ENCODE data around the gene ETHE1.

Gene ETHE1

DNA sequence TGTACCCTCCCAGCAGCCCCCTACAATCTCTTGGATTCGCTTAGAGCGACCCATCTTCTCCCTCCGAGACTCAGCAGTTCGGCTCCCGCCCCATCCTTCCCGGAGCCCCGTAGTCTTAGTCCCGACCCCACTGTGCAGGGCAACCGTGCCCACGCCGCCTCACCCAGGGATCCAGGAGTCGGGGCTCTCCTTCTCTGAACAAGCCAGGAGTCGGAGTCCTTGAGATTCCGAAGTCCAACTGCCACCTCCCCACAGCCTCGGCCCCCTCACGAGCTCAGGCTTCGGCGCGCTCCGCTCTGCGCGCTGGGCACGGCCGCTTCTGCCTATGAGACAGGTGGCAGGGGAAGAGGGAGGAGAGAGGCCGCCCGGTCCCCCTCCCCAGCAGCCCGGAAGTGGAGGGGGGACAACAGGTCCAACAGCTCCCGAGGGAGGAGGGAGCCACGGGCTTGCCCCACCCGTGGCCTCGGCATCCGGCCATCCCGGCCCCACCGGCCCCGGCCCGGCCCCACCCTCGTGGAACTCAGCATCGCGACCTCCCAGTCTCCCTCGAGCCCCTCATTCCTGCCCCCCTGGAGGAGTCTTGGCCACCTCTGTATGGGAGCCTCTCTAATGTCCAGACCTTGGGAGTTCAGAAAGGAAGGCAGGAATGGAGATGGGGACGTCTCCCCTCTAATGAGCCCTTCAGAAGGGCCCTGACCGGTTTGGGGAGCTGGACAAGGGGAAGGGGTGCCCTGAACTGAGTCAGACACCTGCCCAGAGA is 22.4 kb downstream of the ETHE1 start, which contains the start of gene PHLDB3:
Gene PHLDB3 (minus strand): TSS at position 321 of the 760 bp plus-strand sequence. CDS start 628 bp downstream, outside the sequence.
- H3K4me2 ChIP-seq (ENCODE audit: low read length), result peak within 1 kb of the TSS; percentile 95
- H3K9me3 ChIP-seq (ENCODE audit: low read length), result no peaks in the 10 kb centered on the region
- H2AFZ ChIP-seq (ENCODE audit: low read length), result peak within 1 kb of the TSS; percentile 83
- H3K79me2 ChIP-seq (ENCODE audit: insufficient read depth, low read length), result no peaks in the 10 kb centered on the region
- H3K27ac ChIP-seq (ENCODE audit: low read depth, low read length, poor library complexity, severe bottlenecking), result peak within 1 kb of the TSS; percentile 55
- no peaks in the 10 kb centered on the region for H4K20me1 ChIP-seq (ENCODE audit: insufficient read depth, low read length)
- H3F3A ChIP-seq (ENCODE audit: insufficient read depth, low read length), result no peaks in the 10 kb centered on the region
- no peaks in the 10 kb centered on the region for H3K9me2 ChIP-seq (ENCODE audit: low read depth, low read length)
- H3K27me3 ChIP-seq (ENCODE audit: insufficient read depth, low read length), result no peaks in the 10 kb centered on the region
- H3K4me1 ChIP-seq (ENCODE audit: insufficient read depth, low read length, severe bottlenecking), result peaks cover 21% of the 10 kb centered on the region
- H3K36me3 ChIP-seq (ENCODE audit: insufficient read depth, low read length), result no peaks in the 10 kb centered on the region
- H3K4me3 ChIP-seq (ENCODE audit: low read depth, low read length, poor library complexity, severe bottlenecking), result peak within 1 kb of the TSS; percentile 71
- no peak for TF ChIP-seq EZH2 (IDR thresholded peaks at IDR 0.05; ENCODE audit: borderline replicate concordance, low read length)
- TF ChIP-seq, protein P1, sequence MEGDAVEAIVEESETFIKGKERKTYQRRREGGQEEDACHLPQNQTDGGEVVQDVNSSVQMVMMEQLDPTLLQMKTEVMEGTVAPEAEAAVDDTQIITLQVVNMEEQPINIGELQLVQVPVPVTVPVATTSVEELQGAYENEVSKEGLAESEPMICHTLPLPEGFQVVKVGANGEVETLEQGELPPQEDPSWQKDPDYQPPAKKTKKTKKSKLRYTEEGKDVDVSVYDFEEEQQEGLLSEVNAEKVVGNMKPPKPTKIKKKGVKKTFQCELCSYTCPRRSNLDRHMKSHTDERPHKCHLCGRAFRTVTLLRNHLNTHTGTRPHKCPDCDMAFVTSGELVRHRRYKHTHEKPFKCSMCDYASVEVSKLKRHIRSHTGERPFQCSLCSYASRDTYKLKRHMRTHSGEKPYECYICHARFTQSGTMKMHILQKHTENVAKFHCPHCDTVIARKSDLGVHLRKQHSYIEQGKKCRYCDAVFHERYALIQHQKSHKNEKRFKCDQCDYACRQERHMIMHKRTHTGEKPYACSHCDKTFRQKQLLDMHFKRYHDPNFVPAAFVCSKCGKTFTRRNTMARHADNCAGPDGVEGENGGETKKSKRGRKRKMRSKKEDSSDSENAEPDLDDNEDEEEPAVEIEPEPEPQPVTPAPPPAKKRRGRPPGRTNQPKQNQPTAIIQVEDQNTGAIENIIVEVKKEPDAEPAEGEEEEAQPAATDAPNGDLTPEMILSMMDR (IDR thresholded peaks at IDR 0.05; ENCODE audit: low read length), result peak; percentile 9; the same call in 1 of the 2 replicates
- peak within 1 kb of the TSS; percentile 93 for H3K9ac ChIP-seq (ENCODE audit: low read length)

DNA sequence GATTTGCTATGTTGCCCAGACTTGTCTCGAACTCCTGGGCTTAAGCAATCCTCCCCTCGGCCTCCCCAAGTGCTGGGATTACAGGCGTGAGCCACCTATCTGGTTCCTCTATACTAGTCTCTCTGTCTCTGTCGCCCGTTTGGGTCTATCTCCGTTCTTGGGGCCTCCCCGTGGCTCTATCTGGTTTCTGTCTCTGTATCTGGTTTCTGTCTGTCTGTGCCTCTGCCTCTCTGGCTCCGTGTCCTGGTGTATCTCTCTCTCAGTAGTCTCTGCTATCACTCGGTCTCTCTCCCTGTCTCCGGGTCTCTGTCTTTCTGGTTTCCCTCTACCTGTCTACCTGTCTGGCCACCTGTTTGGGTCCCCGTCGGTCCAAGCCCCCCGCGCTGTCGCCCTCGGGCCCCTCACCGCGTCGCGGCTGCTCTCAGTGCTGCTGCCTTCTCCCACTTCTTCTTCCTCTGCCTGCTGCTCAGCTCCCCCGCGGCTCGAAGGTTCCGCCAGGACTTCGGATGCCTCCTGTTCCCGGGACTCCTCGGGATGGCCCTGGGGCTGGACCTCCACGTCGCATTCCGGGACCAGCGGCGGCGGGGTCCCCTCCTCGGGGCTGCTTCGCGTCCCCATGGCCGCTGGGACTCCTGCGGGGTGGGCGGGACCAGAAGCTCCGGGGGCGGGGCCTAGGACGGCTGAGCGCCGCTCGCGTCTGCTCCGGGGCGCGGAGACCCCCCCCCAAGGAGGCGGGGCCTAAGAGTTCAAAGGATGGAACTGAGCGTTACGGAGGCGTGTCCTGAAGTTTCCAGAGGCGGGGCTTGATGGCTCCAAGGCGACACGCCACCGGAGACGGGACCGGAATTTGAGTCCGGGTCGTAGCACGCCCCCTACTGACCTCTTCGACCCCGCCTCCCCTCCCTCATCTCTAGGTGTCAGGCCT is 23.2 kb downstream of the ETHE1 start:
- Histone ChIP-seq H3K27ac (ENCODE audit: low read depth, low read length, poor library complexity, severe bottlenecking) (peak overlapping the region; percentile 55), H3K36me3 (ENCODE audit: insufficient read depth, low read length) (no peaks in the 10 kb centered on the region), H3K9me3 (ENCODE audit: low read length) (no peaks in the 10 kb centered on the region), H3K4me1 (ENCODE audit: insufficient read depth, low read length, severe bottlenecking) (peaks cover 21% of the 10 kb centered on the region), H3F3A (ENCODE audit: insufficient read depth, low read length) (no peaks in the 10 kb centered on the region), H3K4me2 (ENCODE audit: low read length) (peak overlapping the region; percentile 95), H4K20me1 (ENCODE audit: insufficient read depth, low read length) (no peaks in the 10 kb centered on the region), H3K9me2 (ENCODE audit: low read depth, low read length) (no peaks in the 10 kb centered on the region), H3K4me3 (ENCODE audit: low read depth, low read length, poor library complexity, severe bottlenecking) (peak overlapping the region; percentile 71), H3K9ac (ENCODE audit: low read length) (peak overlapping the region; percentile 93), H2AFZ (ENCODE audit: low read length) (peak overlapping the region; percentile 83), H3K79me2 (ENCODE audit: insufficient read depth, low read length) (no peaks in the 10 kb centered on the region), H3K27me3 (ENCODE audit: insufficient read depth, low read length) (no peaks in the 10 kb centered on the region)
- TF ChIP-seq, protein P1 (IDR thresholded peaks at IDR 0.05; ENCODE audit: low read length), result peak; percentile 57
- no peak for TF ChIP-seq EZH2 (IDR thresholded peaks at IDR 0.05; ENCODE audit: borderline replicate concordance, low read length)

DNA sequence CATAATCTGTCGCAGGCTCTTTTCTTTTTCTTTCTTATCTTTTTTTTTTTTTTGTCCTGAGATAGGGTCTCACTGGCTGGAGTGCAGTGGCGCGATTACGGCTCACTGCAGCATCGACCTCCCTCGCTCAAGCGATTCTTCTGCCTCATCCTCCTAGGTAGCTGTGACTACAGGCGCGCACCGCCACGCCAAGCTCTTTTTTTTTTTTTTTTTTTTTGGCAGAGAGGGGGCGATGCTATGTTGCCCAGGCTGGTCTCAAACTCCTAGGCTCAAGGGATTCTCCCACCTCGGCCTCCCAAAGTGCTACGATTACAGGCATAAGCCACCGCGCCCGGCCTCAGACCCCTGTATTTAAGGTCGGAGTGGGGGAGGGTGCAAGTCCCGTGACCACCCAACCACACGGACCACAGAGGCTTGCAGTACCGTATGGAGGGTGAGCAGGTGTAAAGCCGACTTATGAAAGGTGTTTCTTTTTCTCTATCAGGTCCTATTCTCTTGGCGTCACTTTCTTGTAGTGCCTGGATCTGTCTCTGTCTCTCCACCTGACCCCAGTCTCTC is 24.5 kb downstream of the ETHE1 start:
- Histone ChIP-seq H2AFZ (ENCODE audit: low read length) (no peak overlapping the region), H3K9me2 (ENCODE audit: low read depth, low read length) (no peaks in the 10 kb centered on the region), H3K9me3 (ENCODE audit: low read length) (no peaks in the 10 kb centered on the region), H3K9ac (ENCODE audit: low read length) (no peak overlapping the region), H3K27ac (ENCODE audit: low read depth, low read length, poor library complexity, severe bottlenecking) (no peak overlapping the region), H3K4me1 (ENCODE audit: insufficient read depth, low read length, severe bottlenecking) (peaks cover 21% of the 10 kb centered on the region), H4K20me1 (ENCODE audit: insufficient read depth, low read length) (no peaks in the 10 kb centered on the region), H3F3A (ENCODE audit: insufficient read depth, low read length) (no peaks in the 10 kb centered on the region), H3K79me2 (ENCODE audit: insufficient read depth, low read length) (no peaks in the 10 kb centered on the region), H3K4me2 (ENCODE audit: low read length) (peak overlapping the region; percentile 95), H3K4me3 (ENCODE audit: low read depth, low read length, poor library complexity, severe bottlenecking) (peak overlapping the region; percentile 71), H3K27me3 (ENCODE audit: insufficient read depth, low read length) (no peaks in the 10 kb centered on the region), H3K36me3 (ENCODE audit: insufficient read depth, low read length) (no peaks in the 10 kb centered on the region)
- no peak for TF ChIP-seq EZH2 (IDR thresholded peaks at IDR 0.05; ENCODE audit: borderline replicate concordance, low read length)
- TF ChIP-seq, protein P1 (IDR thresholded peaks at IDR 0.05; ENCODE audit: low read length), result no peak
